ENCODE data around the gene HES3.
A peak's percentile ranks its signal among the peaks of the same experiment; 100 is the strongest.

The HES3 gene

GRCh38 chr1:6246497-6247467 lies 2.8 kb downstream of the HES3 start:
- DNase-seq (ENCODE audit: low read depth): peak; percentile 85
- no peak overlapping the region for H3K4me3 ChIP-seq (ENCODE audit: low read depth, low read length)
- peak; percentile 93 for TF ChIP-seq CTCF (IDR thresholded peaks at IDR 0.05; ENCODE audit: insufficient read depth, low read depth, low read length, missing control alignments)

GRCh38 chr1:6247651-6248050 lies 3.7 kb downstream of the HES3 start:
- no peak for TF ChIP-seq CTCF (IDR thresholded peaks at IDR 0.05; ENCODE audit: insufficient read depth, low read depth, low read length, missing control alignments)
- no peak overlapping the region for H3K4me3 ChIP-seq (ENCODE audit: low read depth, low read length)
- DNase-seq (ENCODE audit: low read depth): no peak

GRCh38 chr1:6248161-6248776 lies 4.3 kb downstream of the HES3 start:
- no peak for TF ChIP-seq CTCF (IDR thresholded peaks at IDR 0.05; ENCODE audit: insufficient read depth, low read depth, low read length, missing control alignments)
- H3K4me3 ChIP-seq (ENCODE audit: low read depth, low read length): no peak overlapping the region
- DNase-seq (ENCODE audit: low read depth): no peak

- no peak for DNase-seq (ENCODE audit: low read depth)
- TF ChIP-seq CTCF (IDR thresholded peaks at IDR 0.05; ENCODE audit: insufficient read depth, low read depth, low read length, missing control alignments): no peak
- H3K4me3 ChIP-seq (ENCODE audit: low read depth, low read length): no peak overlapping the region
These were observed 5.2 kb downstream of the HES3 start for GRCh38 chr1:6248932-6249738.

- no peak for DNase-seq (ENCODE audit: low read depth)
- no peak overlapping the region for H3K4me3 ChIP-seq (ENCODE audit: low read depth, low read length)
- no peak for TF ChIP-seq CTCF (IDR thresholded peaks at IDR 0.05; ENCODE audit: insufficient read depth, low read depth, low read length, missing control alignments)
These were observed 6.0 kb downstream of the HES3 start for GRCh38 chr1:6249739-6250689.

GRCh38 chr1:6251233-6251632 lies 7.3 kb downstream of the HES3 start:
- no peak for DNase-seq (ENCODE audit: low read depth)
- no peak overlapping the region for H3K4me3 ChIP-seq (ENCODE audit: low read depth, low read length)
- TF ChIP-seq CTCF (IDR thresholded peaks at IDR 0.05; ENCODE audit: insufficient read depth, low read depth, low read length, missing control alignments): no peak

Measured in GM12865 (cell line).